Neural crest cell (in vitro differentiated cells): ENCODE data around the gene ELMOD1. TPM values are rescaled to one million over a fixed set of nuclear protein-coding genes. Genes with fewer than 3 reads are reported as not detected.

ENCODE experiments used
- DNase-seq: peaks from one replicate; pipeline ENCODE4 v3.0.0; 2021; ENCODE audit warnings: low read depth, mixed read lengths, low spot score
- H3K27ac Mint-ChIP-seq: one replicate; pipeline ENCODE4 v1.8.0; 2021; ENCODE audit warnings: mild to moderate bottlenecking, mixed read lengths; ENCODE audit not compliant: unreplicated experiment
- H3K27me3 Mint-ChIP-seq: 2 replicates; pipeline ENCODE4 v1.8.0; 2021; ENCODE audit warnings: low read depth, mild to moderate bottlenecking, mixed read lengths
- H3K36me3 Mint-ChIP-seq: 2 replicates; pipeline ENCODE4 v1.8.0; 2021; ENCODE audit warnings: low read depth, mild to moderate bottlenecking, mixed read lengths
- H3K4me1 Mint-ChIP-seq: 2 replicates; pipeline ENCODE4 v1.8.0; 2021; ENCODE audit warnings: mixed read lengths
- H3K4me3 Mint-ChIP-seq: one replicate; pipeline ENCODE4 v1.8.0; 2021; ENCODE audit warnings: mild to moderate bottlenecking, mixed read lengths
- H3K9me3 Mint-ChIP-seq: 2 replicates; pipeline ENCODE4 v1.8.0; 2021; ENCODE audit warnings: mixed read lengths
- total RNA-seq: library from RNA; stranded (reverse); gene quantifications from 2 replicates; pipeline ENCODE4 v1.2.1, GENCODE V29; 2021
- TF ChIP-seq, protein P1 (sequence below): fragments of 200-600 bp; sonication (generic); conservative IDR thresholded peaks from 2 replicates; pipeline ENCODE4 v1.5.0; 2021; ENCODE audit warnings: antibody characterized with exemption, mild to moderate bottlenecking

ELMOD1 gene
- total RNA-seq, 1 donor from 2014 or later, result 0.40 TPM

DNA sequence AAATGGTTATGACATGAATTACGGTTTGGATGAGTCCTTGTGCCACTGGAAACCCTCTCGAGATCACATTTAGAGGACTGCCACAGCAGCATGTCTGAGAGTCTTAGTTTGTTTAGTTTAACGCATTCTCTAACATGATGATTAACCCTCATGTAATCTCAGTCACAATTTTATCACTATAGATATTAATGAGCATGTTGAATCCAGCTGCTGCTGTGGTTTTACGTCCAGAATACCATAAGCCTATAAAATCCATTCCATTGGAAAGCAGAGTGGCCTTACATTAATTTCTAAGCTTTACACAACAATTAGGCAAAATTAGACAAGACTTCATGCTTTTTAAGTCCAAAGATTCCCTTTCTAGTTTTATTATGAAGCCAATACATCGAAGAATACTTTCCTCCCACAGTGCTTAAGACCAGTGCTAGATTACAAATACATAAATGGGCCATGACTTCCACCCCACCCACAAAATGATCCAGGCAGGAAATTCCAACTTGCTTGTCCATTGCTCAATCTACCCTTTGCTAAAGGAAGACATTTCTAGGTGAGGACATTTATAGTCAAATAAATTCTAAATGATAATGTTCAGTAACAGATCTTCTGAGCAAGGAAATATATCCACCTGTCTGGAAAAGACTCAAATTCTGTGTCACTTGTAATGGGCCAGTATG, 3.5 kb upstream of the ELMOD1 start:
- DNase-seq, result no peak
- H3K36me3 Mint-ChIP-seq, result no peaks in the 10 kb centered on the region
- H3K27ac Mint-ChIP-seq, result no peak overlapping the region
- H3K27me3 Mint-ChIP-seq, result peaks cover 87% of the 10 kb centered on the region
- peaks cover 11% of the 10 kb centered on the region for H3K4me1 Mint-ChIP-seq
- no peak overlapping the region for H3K4me3 Mint-ChIP-seq
- H3K9me3 Mint-ChIP-seq, result no peaks in the 10 kb centered on the region
- TF ChIP-seq, protein P1, sequence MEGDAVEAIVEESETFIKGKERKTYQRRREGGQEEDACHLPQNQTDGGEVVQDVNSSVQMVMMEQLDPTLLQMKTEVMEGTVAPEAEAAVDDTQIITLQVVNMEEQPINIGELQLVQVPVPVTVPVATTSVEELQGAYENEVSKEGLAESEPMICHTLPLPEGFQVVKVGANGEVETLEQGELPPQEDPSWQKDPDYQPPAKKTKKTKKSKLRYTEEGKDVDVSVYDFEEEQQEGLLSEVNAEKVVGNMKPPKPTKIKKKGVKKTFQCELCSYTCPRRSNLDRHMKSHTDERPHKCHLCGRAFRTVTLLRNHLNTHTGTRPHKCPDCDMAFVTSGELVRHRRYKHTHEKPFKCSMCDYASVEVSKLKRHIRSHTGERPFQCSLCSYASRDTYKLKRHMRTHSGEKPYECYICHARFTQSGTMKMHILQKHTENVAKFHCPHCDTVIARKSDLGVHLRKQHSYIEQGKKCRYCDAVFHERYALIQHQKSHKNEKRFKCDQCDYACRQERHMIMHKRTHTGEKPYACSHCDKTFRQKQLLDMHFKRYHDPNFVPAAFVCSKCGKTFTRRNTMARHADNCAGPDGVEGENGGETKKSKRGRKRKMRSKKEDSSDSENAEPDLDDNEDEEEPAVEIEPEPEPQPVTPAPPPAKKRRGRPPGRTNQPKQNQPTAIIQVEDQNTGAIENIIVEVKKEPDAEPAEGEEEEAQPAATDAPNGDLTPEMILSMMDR, result no peak

DNA sequence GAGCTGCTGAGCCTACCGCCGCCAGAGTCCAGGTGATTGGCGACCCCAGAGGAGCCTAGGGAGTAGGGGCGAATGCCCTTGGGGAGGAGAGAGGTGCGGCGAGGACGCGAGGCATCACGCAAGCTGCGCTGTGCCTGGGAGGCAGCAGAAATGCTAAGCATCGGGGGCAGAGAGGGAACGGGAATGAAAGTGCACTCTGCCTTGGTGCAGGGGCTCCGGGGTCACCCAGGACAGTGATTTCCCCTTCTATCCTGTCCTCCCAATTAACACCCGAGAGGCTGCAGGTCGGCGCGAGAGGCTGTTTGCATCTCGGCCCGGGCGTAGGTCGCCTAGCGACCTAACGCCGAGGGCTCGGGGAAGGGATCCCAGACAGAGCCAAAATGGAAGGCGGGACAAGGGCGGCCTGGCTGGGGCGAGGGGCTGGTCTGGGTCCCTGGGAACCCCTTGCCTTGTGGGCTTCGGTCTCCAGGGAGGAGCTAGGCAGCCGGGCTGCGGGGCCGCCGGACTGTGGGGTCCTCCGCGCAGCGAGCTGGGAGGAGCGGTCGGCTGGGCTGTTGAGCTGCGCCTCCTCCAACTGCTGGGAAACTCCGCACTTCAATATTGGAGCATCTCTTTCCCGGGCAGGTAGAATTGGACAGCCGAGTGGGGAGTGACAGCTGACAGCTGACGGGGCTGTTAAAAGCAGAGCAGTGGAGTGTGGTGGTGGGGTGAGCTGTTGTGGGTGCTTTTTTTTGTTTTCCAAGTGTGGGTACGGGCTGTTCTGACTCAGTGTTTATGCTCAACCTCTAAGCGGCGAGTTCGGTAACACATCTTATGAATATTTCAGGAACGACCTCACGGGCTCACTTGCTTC, 657 bp downstream of the ELMOD1 start:
- H3K4me1 Mint-ChIP-seq, result peaks cover 11% of the 10 kb centered on the region
- H3K36me3 Mint-ChIP-seq, result no peaks in the 10 kb centered on the region
- peak overlapping the region; percentile 86 for H3K4me3 Mint-ChIP-seq
- no peaks in the 10 kb centered on the region for H3K9me3 Mint-ChIP-seq
- peak; percentile 27 for DNase-seq
- H3K27me3 Mint-ChIP-seq, result peaks cover 99% of the 10 kb centered on the region
- H3K27ac Mint-ChIP-seq, result no peak overlapping the region
- TF ChIP-seq, protein P1, result no peak

DNA sequence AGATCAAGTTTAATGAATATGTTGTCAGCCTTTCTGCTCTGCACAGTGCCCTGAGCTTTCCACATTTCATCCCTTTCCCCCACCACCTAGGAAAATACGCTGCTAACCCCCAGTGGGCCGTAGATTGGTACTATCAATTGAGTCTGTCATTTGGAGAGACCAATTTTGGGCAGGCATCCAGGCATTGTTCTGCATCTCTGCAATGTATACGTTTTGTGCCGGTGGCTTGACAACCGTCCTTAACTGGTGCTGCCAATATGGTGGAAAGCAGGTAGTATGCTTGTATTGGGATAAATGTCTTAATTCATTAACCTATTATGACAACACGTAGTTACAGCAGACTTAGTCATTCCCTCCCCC, 1.3 kb downstream of the ELMOD1 start:
- H3K9me3 Mint-ChIP-seq, result no peaks in the 10 kb centered on the region
- H3K4me1 Mint-ChIP-seq, result peaks cover 11% of the 10 kb centered on the region
- H3K27me3 Mint-ChIP-seq, result peaks cover 99% of the 10 kb centered on the region
- no peak for DNase-seq
- TF ChIP-seq, protein P1, result no peak
- H3K27ac Mint-ChIP-seq, result no peak overlapping the region
- no peaks in the 10 kb centered on the region for H3K36me3 Mint-ChIP-seq
- H3K4me3 Mint-ChIP-seq, result peak overlapping the region; percentile 86

DNA sequence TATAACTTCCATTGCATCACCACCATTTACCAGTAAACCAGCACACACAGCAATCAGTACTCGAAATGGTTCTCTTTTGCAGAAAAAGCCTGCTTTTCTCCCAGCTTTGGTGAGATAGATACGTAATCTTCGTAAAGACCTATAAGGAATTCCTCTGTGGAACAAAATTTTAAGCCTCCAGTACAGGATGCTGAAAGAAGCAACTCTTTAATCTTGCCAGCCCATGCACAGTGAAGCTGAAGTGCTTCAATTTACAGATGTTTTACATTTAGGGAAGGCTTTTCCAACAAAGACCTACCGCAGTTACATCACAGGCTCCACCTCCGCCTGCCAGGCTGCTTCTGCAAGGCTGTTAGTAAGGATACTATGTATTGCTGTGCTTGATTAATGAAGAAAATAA, 1.9 kb downstream of the ELMOD1 start:
- TF ChIP-seq, protein P1, result no peak
- no peak for DNase-seq
- Mint-ChIP-seq H3K27me3 (peaks cover 99% of the 10 kb centered on the region), H3K4me1 (peaks cover 11% of the 10 kb centered on the region), H3K9me3 (no peaks in the 10 kb centered on the region), H3K4me3 (peak overlapping the region; percentile 86), H3K27ac (no peak overlapping the region), H3K36me3 (no peaks in the 10 kb centered on the region)

DNA sequence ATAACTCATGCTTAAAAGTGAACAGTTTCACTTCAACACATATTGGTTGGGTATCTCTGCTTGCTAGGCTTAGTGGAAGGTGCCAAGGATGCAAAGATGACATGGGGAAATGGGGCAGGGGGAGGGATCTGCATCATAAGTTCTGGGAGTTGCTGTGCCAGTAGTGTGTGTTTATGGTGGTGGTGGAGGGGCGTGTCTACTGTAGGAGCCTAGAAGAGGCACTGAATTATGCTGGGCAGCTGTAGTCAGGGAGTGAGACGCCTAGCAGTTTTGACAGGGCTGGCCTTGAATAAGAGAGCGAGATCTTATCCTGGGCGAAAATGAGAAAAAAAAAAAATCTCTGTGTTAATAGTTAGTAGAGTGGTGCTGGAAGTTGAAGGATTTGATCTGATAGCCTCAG, 3.0 kb downstream of the ELMOD1 start:
- Mint-ChIP-seq H3K4me1 (peaks cover 11% of the 10 kb centered on the region), H3K27me3 (peaks cover 99% of the 10 kb centered on the region), H3K27ac (no peak overlapping the region), H3K36me3 (no peaks in the 10 kb centered on the region), H3K4me3 (peak overlapping the region; percentile 4), H3K9me3 (no peaks in the 10 kb centered on the region)
- DNase-seq, result no peak
- TF ChIP-seq, protein P1, result no peak
